Neuronal stem cell (in vitro differentiated cells): ENCODE measurements around the gene SLC22A1. TPM values are rescaled to one million over a fixed set of nuclear protein-coding genes. Genes with fewer than 3 reads are reported as not detected.

Source experiments
- DNase-seq: peaks from one replicate; pipeline ENCODE4 v3.0.0-alpha.2; 2013; ENCODE audit warnings: low spot score
- H2AFZ ChIP-seq: one replicate; pipeline ENCODE4 v1.6.1; 2013; ENCODE audit warnings: mild to moderate bottlenecking, low read length, inconsistent platforms
- H2AK5ac ChIP-seq: 2 replicates; pipeline ENCODE4 v1.6.1; 2013; ENCODE audit warnings: low read depth, mild to moderate bottlenecking, inconsistent platforms, low read length, moderate library complexity, mixed read lengths
- H2BK120ac ChIP-seq: 2 replicates; pipeline ENCODE4 v1.6.1; 2013; ENCODE audit warnings: low read depth, mild to moderate bottlenecking, inconsistent platforms, low read length, moderate library complexity, mixed read lengths
- H2BK12ac ChIP-seq: one replicate; pipeline ENCODE4 v1.6.1; 2013; ENCODE audit warnings: low read length, inconsistent platforms
- H2BK15ac ChIP-seq: 2 replicates; pipeline ENCODE4 v1.6.1; 2013; ENCODE audit warnings: mild to moderate bottlenecking, low read length, inconsistent platforms, mixed read lengths
- H2BK5ac ChIP-seq: one replicate; pipeline ENCODE4 v1.6.1; 2013; ENCODE audit warnings: inconsistent platforms, mild to moderate bottlenecking, low read length, moderate library complexity
- H3K14ac ChIP-seq: one replicate; pipeline ENCODE4 v1.6.1; 2013; ENCODE audit warnings: low read length, inconsistent platforms
- H3K18ac ChIP-seq: 2 replicates; pipeline ENCODE4 v1.6.1; 2013; ENCODE audit warnings: low read length, inconsistent platforms
- H3K23ac ChIP-seq: 2 replicates; pipeline ENCODE4 v1.6.1; 2013; ENCODE audit warnings: low read depth, mild to moderate bottlenecking, mixed read lengths, low read length, inconsistent platforms; ENCODE audit not compliant: poor library complexity
- H3K27ac ChIP-seq: replicated peaks from 3 replicates; pipeline ENCODE4 v1.5.1; 2013; ENCODE audit warnings: low read length, inconsistent platforms
- H3K27me3 ChIP-seq, 3 experiments: 2 replicates each; pipeline ENCODE4 v1.6.1; 2013; ENCODE audit warnings: low read length in 3 of 3, mild to moderate bottlenecking in 2 of 3, inconsistent platforms in 1 of 3, low read depth in 1 of 3, mixed read lengths in 1 of 3, moderate library complexity in 1 of 3; ENCODE audit not compliant: control insufficient read depth in 3 of 3, insufficient read depth in 3 of 3
- H3K36me3 ChIP-seq, 2 donors: replicated peaks in 1 of 2; 2 replicates each; pipeline ENCODE4 v1.6.1; 2013; ENCODE audit warnings: low read length in 2 of 2; ENCODE audit not compliant: control insufficient read depth in 2 of 2, insufficient read depth in 2 of 2
- H3K4ac ChIP-seq: 2 replicates; pipeline ENCODE4 v1.6.1; 2013; ENCODE audit warnings: inconsistent platforms, mild to moderate bottlenecking, low read length, moderate library complexity
- H3K4me1 ChIP-seq, 2 donors: 1 replicate in 1 of 2; 2 replicates in 1 of 2; pipeline ENCODE4 v1.6.1; 2013; ENCODE audit warnings: low read length in 2 of 2, low read depth in 1 of 2; ENCODE audit not compliant: control insufficient read depth in 2 of 2, insufficient read depth in 1 of 2
- H3K4me2 ChIP-seq: one replicate; pipeline ENCODE4 v1.6.1; 2013; ENCODE audit warnings: mild to moderate bottlenecking, low read length, inconsistent platforms; ENCODE audit not compliant: insufficient read depth, poor library complexity, severe bottlenecking
- H3K4me3 ChIP-seq, 2 donors: 2 replicates each; pipeline ENCODE4 v1.5.1; 2013; ENCODE audit warnings: low read length in 2 of 2, mild to moderate bottlenecking in 2 of 2, inconsistent platforms in 1 of 2, moderate library complexity in 1 of 2
- H3K79me1 ChIP-seq: one replicate; pipeline ENCODE4 v1.6.1; 2013; ENCODE audit warnings: low read depth, mild to moderate bottlenecking, inconsistent platforms, low read length, moderate library complexity
- H3K9ac ChIP-seq: one replicate; pipeline ENCODE4 v1.6.1; 2013; ENCODE audit warnings: mild to moderate bottlenecking, low read depth, low read length, inconsistent platforms; ENCODE audit not compliant: poor library complexity
- H3K9me3 ChIP-seq, 2 donors: replicated peaks in 1 of 2; 2 replicates each; pipeline versions ENCODE3 to v1.6.1; 2013; ENCODE audit warnings: low read length in 2 of 2, mild to moderate bottlenecking in 2 of 2, inconsistent platforms in 1 of 2, low read depth in 1 of 2, mixed read lengths in 1 of 2, moderate library complexity in 1 of 2; ENCODE audit not compliant: control insufficient read depth in 2 of 2, insufficient read depth in 1 of 2
- H4K8ac ChIP-seq: one replicate; pipeline ENCODE4 v1.6.1; 2013; ENCODE audit warnings: low read depth, mild to moderate bottlenecking, inconsistent platforms, low read length, moderate library complexity
- H4K91ac ChIP-seq: one replicate; pipeline ENCODE4 v1.6.1; 2013; ENCODE audit warnings: low read length, low read depth, mild to moderate bottlenecking, inconsistent platforms; ENCODE audit not compliant: poor library complexity
- WGBS, 2 donors: extraction: QIAGEN DNeasy Blood & Tissue Kit; methylation state at CpG; one replicate each; pipeline ENCODE4 v1.1.7; 2013; ENCODE audit warnings: missing lambda C conversion rate in 2 of 2, mixed read lengths in 1 of 2; ENCODE audit not compliant: insufficient read length in 2 of 2, insufficient replicate concordance in 1 of 2; ENCODE audit errors: extremely low coverage in 2 of 2; 5-methylcytosine and 5-hydroxymethylcytosine counted together
- polyA plus RNA-seq, 2 experiments: library from polyadenylated mRNA; stranded (reverse); fragments of 200-250 nt; gene quantifications; one replicate each; pipeline ENCODE4 v1.2.3, GENCODE V29; 2013

SLC22A1 gene
- 0.28 TPM for polyA plus RNA-seq (2013, experiment 1 of 2)
- polyA plus RNA-seq (2013, experiment 2 of 2) = 0.21 TPM

- no peak within 1 kb of the TSS for H2BK5ac ChIP-seq
- no peak within 1 kb of the TSS for H3K27ac ChIP-seq
- peaks cover 2% of the 10 kb centered on the region for H3K79me1 ChIP-seq
- H3K23ac ChIP-seq = no peak within 1 kb of the TSS
- no peaks in the 10 kb centered on the region for H3K36me3 ChIP-seq
- H2AFZ ChIP-seq = no peak within 1 kb of the TSS
- H3K9me3 ChIP-seq = peaks cover 9 to 20% of the 10 kb centered on the region in 2 donors
- H2BK15ac ChIP-seq = no peak within 1 kb of the TSS
- H3K4ac ChIP-seq = no peak within 1 kb of the TSS
- H4K91ac ChIP-seq = no peak within 1 kb of the TSS
- H3K4me1 ChIP-seq = peaks cover 0 to 2% of the 10 kb centered on the region in 2 donors
- no peak within 1 kb of the TSS for H3K9ac ChIP-seq
- peak within 1 kb of the TSS; percentile 9 for H3K18ac ChIP-seq
- WGBS, 2 donors = no CpG with 5 or more reads among the region's 8 CpGs
- no peak within 1 kb of the TSS for H2AK5ac ChIP-seq
- H4K8ac ChIP-seq = no peak within 1 kb of the TSS
- no peak within 1 kb of the TSS for H2BK12ac ChIP-seq
- no peak within 1 kb of the TSS for H2BK120ac ChIP-seq
- no peak within 1 kb of the TSS for H3K4me3 ChIP-seq
- no peak within 1 kb of the TSS for H3K4me2 ChIP-seq
- no peaks in the 10 kb centered on the region for H3K27me3 ChIP-seq
- H3K14ac ChIP-seq = no peak within 1 kb of the TSS
- no peak for DNase-seq
These were observed at the start of gene SLC22A1 for GRCh38 chr6:160121558-160121957. Gene SLC22A1 (plus strand): TSS chr6:160121815. CDS start chr6:160121936, 121 bp downstream.

GRCh38 chr6:160073272-160073671 lies 48.3 kb upstream of the SLC22A1 start:
- no CpG with 5 or more reads among the region's 9 CpGs for WGBS, 2 donors
- H3K4ac ChIP-seq = no peak overlapping the region

GRCh38 chr6:160076009-160076408 lies 45.6 kb upstream of the SLC22A1 start:
- Histone ChIP-seq H3K27me3 (no peaks in the 10 kb centered on the region), H3K4me1 (no peaks in the 10 kb centered on the region), H3K4me2 (no peak overlapping the region), H3K4ac (no peak overlapping the region), H3K23ac (no peak overlapping the region), H2BK12ac (no peak overlapping the region), H3K9ac (no peak overlapping the region), H3K9me3 (peaks cover 0 to 3% of the 10 kb centered on the region in 2 donors), H4K91ac (no peak overlapping the region), H2AFZ (no peak overlapping the region), H2BK120ac (no peak overlapping the region), H4K8ac (no peak overlapping the region), H2AK5ac (no peak overlapping the region), H3K14ac (no peak overlapping the region), H3K27ac (no peak overlapping the region), H3K79me1 (peaks cover 1% of the 10 kb centered on the region), H3K4me3 (no peak overlapping the region), H3K36me3 (peaks cover 64 to 98% of the 10 kb centered on the region in 2 donors), H3K18ac (no peak overlapping the region), H2BK5ac (no peak overlapping the region), H2BK15ac (no peak overlapping the region)
- no peak for DNase-seq
- WGBS, 2 donors = no CpG with 5 or more reads among the region's 5 CpGs

More at GRCh38 chr6:160073272-160073671, 48.3 kb upstream of the SLC22A1 start:
- no peaks in the 10 kb centered on the region for H3K27me3 ChIP-seq
- H2AFZ ChIP-seq = no peak overlapping the region
- no peak overlapping the region for H3K4me3 ChIP-seq
- no peak overlapping the region for H2BK15ac ChIP-seq
- no peak overlapping the region for H2AK5ac ChIP-seq
- peaks cover 64 to 100% of the 10 kb centered on the region in 2 donors for H3K36me3 ChIP-seq
- no peak overlapping the region for H3K14ac ChIP-seq
- no peak overlapping the region for H3K18ac ChIP-seq
- no peak overlapping the region for H2BK120ac ChIP-seq
- H4K91ac ChIP-seq = no peak overlapping the region
- H4K8ac ChIP-seq = no peak overlapping the region
- no peaks in the 10 kb centered on the region for H3K9me3 ChIP-seq
- no peak overlapping the region for H2BK5ac ChIP-seq
- DNase-seq = no peak
- H3K27ac ChIP-seq = no peak overlapping the region
- no peak overlapping the region for H2BK12ac ChIP-seq
- H3K9ac ChIP-seq = peak overlapping the region; percentile 56
- H3K4me1 ChIP-seq = no peaks in the 10 kb centered on the region
- H3K79me1 ChIP-seq = no peaks in the 10 kb centered on the region
- H3K23ac ChIP-seq = no peak overlapping the region
- H3K4me2 ChIP-seq = no peak overlapping the region

- no peaks in the 10 kb centered on the region for H3K4me1 ChIP-seq
- no peak overlapping the region for H3K27ac ChIP-seq
- H3K4ac ChIP-seq = no peak overlapping the region
- DNase-seq = no peak
- H3K36me3 ChIP-seq = peaks cover 60 to 98% of the 10 kb centered on the region in 2 donors
- no peak overlapping the region for H4K91ac ChIP-seq
- H2BK15ac ChIP-seq = no peak overlapping the region
- no CpG with 5 or more reads among the region's 5 CpGs for WGBS, 2 donors
- H2BK12ac ChIP-seq = no peak overlapping the region
- H2BK5ac ChIP-seq = no peak overlapping the region
- H3K14ac ChIP-seq = no peak overlapping the region
- H4K8ac ChIP-seq = no peak overlapping the region
- no peak overlapping the region for H2AK5ac ChIP-seq
- peaks cover 1% of the 10 kb centered on the region for H3K79me1 ChIP-seq
- no peaks in the 10 kb centered on the region for H3K27me3 ChIP-seq
- no peak overlapping the region for H2AFZ ChIP-seq
- H3K23ac ChIP-seq = no peak overlapping the region
- no peak overlapping the region for H3K4me3 ChIP-seq
- H3K4me2 ChIP-seq = no peak overlapping the region
- no peak overlapping the region for H2BK120ac ChIP-seq
- peaks cover 0 to 3% of the 10 kb centered on the region in 2 donors for H3K9me3 ChIP-seq
- no peak overlapping the region for H3K18ac ChIP-seq
- no peak overlapping the region for H3K9ac ChIP-seq
These were observed 44.6 kb upstream of the SLC22A1 start for GRCh38 chr6:160077024-160077423.
